ENCODE results near the gene SLC34A3.

SLC34A3 gene

GRCh38 chr9:137277329-137278041 lies 46.8 kb downstream of the SLC34A3 start, which contains the start of gene TOR4A:
Gene TOR4A (plus strand): TSS chr9:137277726. CDS start chr9:137278690, 964 bp downstream.
- peak within 1 kb of the TSS; percentile 98 for H3K27ac ChIP-seq (replicated peaks)
- TF ChIP-seq POLR2AphosphoS5 (IDR thresholded peaks at IDR 0.05; ENCODE audit: low read depth) (peak; percentile 11), CTCF (IDR thresholded peaks at IDR 0.05; ENCODE audit: insufficient read depth, low read length) (no peak), SPI1 (IDR thresholded peaks at IDR 0.05; ENCODE audit: borderline replicate concordance, low read depth) (peak; percentile 73), GABPA (IDR thresholded peaks at IDR 0.05; ENCODE audit: low read depth) (peak; percentile 48; the same call in 1 of the 2 replicates)
- TF ChIP-seq, protein P1, sequence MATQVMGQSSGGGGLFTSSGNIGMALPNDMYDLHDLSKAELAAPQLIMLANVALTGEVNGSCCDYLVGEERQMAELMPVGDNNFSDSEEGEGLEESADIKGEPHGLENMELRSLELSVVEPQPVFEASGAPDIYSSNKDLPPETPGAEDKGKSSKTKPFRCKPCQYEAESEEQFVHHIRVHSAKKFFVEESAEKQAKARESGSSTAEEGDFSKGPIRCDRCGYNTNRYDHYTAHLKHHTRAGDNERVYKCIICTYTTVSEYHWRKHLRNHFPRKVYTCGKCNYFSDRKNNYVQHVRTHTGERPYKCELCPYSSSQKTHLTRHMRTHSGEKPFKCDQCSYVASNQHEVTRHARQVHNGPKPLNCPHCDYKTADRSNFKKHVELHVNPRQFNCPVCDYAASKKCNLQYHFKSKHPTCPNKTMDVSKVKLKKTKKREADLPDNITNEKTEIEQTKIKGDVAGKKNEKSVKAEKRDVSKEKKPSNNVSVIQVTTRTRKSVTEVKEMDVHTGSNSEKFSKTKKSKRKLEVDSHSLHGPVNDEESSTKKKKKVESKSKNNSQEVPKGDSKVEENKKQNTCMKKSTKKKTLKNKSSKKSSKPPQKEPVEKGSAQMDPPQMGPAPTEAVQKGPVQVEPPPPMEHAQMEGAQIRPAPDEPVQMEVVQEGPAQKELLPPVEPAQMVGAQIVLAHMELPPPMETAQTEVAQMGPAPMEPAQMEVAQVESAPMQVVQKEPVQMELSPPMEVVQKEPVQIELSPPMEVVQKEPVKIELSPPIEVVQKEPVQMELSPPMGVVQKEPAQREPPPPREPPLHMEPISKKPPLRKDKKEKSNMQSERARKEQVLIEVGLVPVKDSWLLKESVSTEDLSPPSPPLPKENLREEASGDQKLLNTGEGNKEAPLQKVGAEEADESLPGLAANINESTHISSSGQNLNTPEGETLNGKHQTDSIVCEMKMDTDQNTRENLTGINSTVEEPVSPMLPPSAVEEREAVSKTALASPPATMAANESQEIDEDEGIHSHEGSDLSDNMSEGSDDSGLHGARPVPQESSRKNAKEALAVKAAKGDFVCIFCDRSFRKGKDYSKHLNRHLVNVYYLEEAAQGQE (IDR thresholded peaks at IDR 0.05; ENCODE audit: insufficient replicate concordance, low read depth), result no peak
- H3K27me3 ChIP-seq (ENCODE audit: insufficient read depth, poor library complexity, severe bottlenecking), result no peaks in the 10 kb centered on the region
- H3K4me3 ChIP-seq (replicated peaks; ENCODE audit: insufficient read depth, low read length), result peak within 1 kb of the TSS; percentile 81
- DNase-seq (ENCODE audit: low read depth in 1 of 2, low spot score in 1 of 2), result peak; percentile 93

GRCh38 chr9:137278061-137278701 lies 47.5 kb downstream of the SLC34A3 start:
- DNase-seq (ENCODE audit: low read depth in 1 of 2, low spot score in 1 of 2), result peak in 1 of 2 experiments; percentile 53
- peak overlapping the region; percentile 98 for H3K27ac ChIP-seq (replicated peaks)

GRCh38 chr9:137278721-137279711 lies 48.3 kb downstream of the SLC34A3 start:
- no peaks in the 10 kb centered on the region for H3K27me3 ChIP-seq (ENCODE audit: insufficient read depth, poor library complexity, severe bottlenecking)
- TF ChIP-seq SPI1 (IDR thresholded peaks at IDR 0.05; ENCODE audit: borderline replicate concordance, low read depth) (no peak), POLR2AphosphoS5 (IDR thresholded peaks at IDR 0.05; ENCODE audit: low read depth) (no peak), GABPA (IDR thresholded peaks at IDR 0.05; ENCODE audit: low read depth) (no peak)
- TF ChIP-seq, protein P1 (IDR thresholded peaks at IDR 0.05; ENCODE audit: insufficient replicate concordance, low read depth), result no peak
- DNase-seq (ENCODE audit: low read depth in 1 of 2, low spot score in 1 of 2), result no peak
- H3K27ac ChIP-seq (replicated peaks), result no peak overlapping the region
- peak overlapping the region; percentile 81 for H3K4me3 ChIP-seq (replicated peaks; ENCODE audit: insufficient read depth, low read length)

More at GRCh38 chr9:137278061-137278701, 47.5 kb downstream of the SLC34A3 start:
- peak; percentile 63 for TF ChIP-seq SPI1 (IDR thresholded peaks at IDR 0.05; ENCODE audit: borderline replicate concordance, low read depth)
- TF ChIP-seq GABPA (IDR thresholded peaks at IDR 0.05; ENCODE audit: low read depth), result no peak
- no peaks in the 10 kb centered on the region for H3K27me3 ChIP-seq (ENCODE audit: insufficient read depth, poor library complexity, severe bottlenecking)
- peak overlapping the region; percentile 81 for H3K4me3 ChIP-seq (replicated peaks; ENCODE audit: insufficient read depth, low read length)

DNA sequence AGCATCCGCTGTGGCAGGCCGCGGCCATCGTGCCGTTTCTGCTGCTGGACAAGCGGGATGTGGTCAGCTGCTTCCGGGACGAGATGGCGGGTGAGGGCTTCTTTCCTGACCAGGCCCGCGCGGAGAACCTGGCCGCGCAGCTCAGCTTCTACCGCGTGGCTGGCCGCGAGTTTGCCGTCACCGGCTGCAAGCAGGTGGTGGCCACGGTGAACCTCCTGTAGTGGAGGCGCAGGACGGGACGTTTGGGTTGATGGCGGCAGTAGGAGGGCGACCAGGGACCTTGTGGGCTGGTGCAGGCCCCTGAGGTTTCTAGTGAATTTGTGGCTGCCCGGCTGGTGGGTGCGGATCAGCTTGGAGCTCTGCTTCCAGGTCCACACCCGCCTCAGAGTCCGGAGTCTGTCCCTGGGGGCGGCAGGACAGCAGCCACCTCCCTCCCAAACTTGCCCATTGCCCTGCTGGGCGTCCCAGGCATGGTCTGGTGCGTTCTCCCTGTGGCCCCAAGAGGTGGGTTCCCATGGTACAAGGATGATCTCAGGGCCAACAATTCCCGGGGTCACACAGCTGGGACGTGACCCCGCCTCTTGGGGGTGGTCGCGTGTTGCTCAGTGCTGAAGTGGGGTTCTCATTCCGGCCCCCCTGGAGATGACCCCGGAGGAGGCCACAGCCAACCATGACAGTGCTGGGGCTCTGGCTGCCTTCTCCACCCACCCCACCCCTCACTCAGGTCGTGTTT lies 49.2 kb downstream of the SLC34A3 start:
- TF ChIP-seq GABPA (IDR thresholded peaks at IDR 0.05; ENCODE audit: low read depth) (no peak), SPI1 (IDR thresholded peaks at IDR 0.05; ENCODE audit: borderline replicate concordance, low read depth) (no peak), POLR2AphosphoS5 (IDR thresholded peaks at IDR 0.05; ENCODE audit: low read depth) (no peak), CTCF (IDR thresholded peaks at IDR 0.05; ENCODE audit: insufficient read depth, low read length) (no peak)
- TF ChIP-seq, protein P1 (IDR thresholded peaks at IDR 0.05; ENCODE audit: insufficient replicate concordance, low read depth), result no peak
- no peak for DNase-seq (ENCODE audit: low read depth in 1 of 2, low spot score in 1 of 2)
- H3K4me3 ChIP-seq (replicated peaks; ENCODE audit: insufficient read depth, low read length), result no peak overlapping the region
- H3K27ac ChIP-seq (replicated peaks), result no peak overlapping the region
- H3K27me3 ChIP-seq (ENCODE audit: insufficient read depth, poor library complexity, severe bottlenecking), result no peaks in the 10 kb centered on the region

Data from HL-60 (cell line).